Endothelial cell of umbilical vein (primary cell): ENCODE data around the gene ARHGEF26. TPM values are rescaled to one million over a fixed set of nuclear protein-coding genes. Genes with fewer than 3 reads are reported as not detected.

Experiments used
- BruUV-seq: library from RNA; stranded (reverse); fragments of 400-500 nt; replicated peaks from 2 replicates; lab custom pipeline; 2021; lab: Mats Ljungman, UMichigan
- CTCF ChIA-PET: fragments of 300-600, 350-600 bp; sonication (Branson Sonifier 250); formaldehyde crosslinking; loops from one replicate; lab custom pipeline; 2021; ENCODE audit warnings: antibody characterized with exemption, inconsistent platforms; lab: Charles Lee
- POLR2A ChIA-PET: fragments of 300-600, 350-600 bp; sonication (Branson Sonifier 250); formaldehyde crosslinking; loops from one replicate; lab custom pipeline; 2021; ENCODE audit warnings: antibody characterized with exemption, inconsistent platforms; lab: Charles Lee
- DNase-seq: peaks from one replicate; pipeline ENCODE4 v3.0.0-alpha.2; 2011; ENCODE audit warnings: low read depth, low spot score
- FAIRE-seq: peaks from 2 replicates; lab custom pipeline; 2011; peaks lifted over from hg19 to GRCh38; lab: Jason Lieb, UNC
- H2AFZ ChIP-seq: 2 replicates; pipeline ENCODE4 v1.6.0; 2012; ENCODE audit warnings: low read depth, low read length, control low read depth, inconsistent platforms
- H3K27ac ChIP-seq: 2 replicates; pipeline ENCODE4 v1.5.1; 2011; ENCODE audit warnings: low read depth, mild to moderate bottlenecking, control low read depth, low read length, moderate library complexity; ENCODE audit not compliant: insufficient read depth
- H3K27me3 ChIP-seq, 2 experiments: 2 replicates each; pipeline versions ENCODE4 v1.6.0 to v1.6.1; 2011; ENCODE audit warnings: low read length in 2 of 2, mixed read lengths in 1 of 2; ENCODE audit not compliant: control insufficient read depth in 2 of 2, insufficient read depth in 2 of 2
- H3K36me3 ChIP-seq, 2 experiments: 2 replicates in 1 of 2; 3 replicates in 1 of 2; pipeline ENCODE4 v1.5.1; 2011; ENCODE audit warnings: low read length in 2 of 2, mild to moderate bottlenecking in 1 of 2, moderate library complexity in 1 of 2; ENCODE audit not compliant: control insufficient read depth in 2 of 2, insufficient read depth in 2 of 2; ENCODE audit errors: extremely low read depth in 1 of 2
- H3K4me1 ChIP-seq: 3 replicates; pipeline ENCODE4 v1.5.1; 2011; ENCODE audit warnings: mild to moderate bottlenecking, low read length; ENCODE audit not compliant: control insufficient read depth, insufficient read depth; ENCODE audit errors: extremely low read depth
- H3K4me2 ChIP-seq: 2 replicates; pipeline ENCODE4 v1.6.1; 2011; ENCODE audit warnings: low read length, control low read depth, mixed read lengths; ENCODE audit not compliant: insufficient read depth
- H3K4me3 ChIP-seq, 3 experiments: fragments of 200-600 bp in 1 of 3; sonication (generic), shearing (Covaris generic) in 1 of 3; replicated peaks in 1 of 3; 2 replicates each; pipeline ENCODE4 v1.5.1; 2011 to 2016; ENCODE audit warnings: control low read depth in 3 of 3, low read length in 3 of 3, mild to moderate bottlenecking in 2 of 3, inconsistent platforms in 1 of 3, low read depth in 1 of 3, moderate library complexity in 1 of 3; ENCODE audit not compliant: insufficient read depth in 1 of 3
- H3K79me2 ChIP-seq: 2 replicates; pipeline ENCODE4 v1.6.0; 2012; ENCODE audit warnings: low read length, inconsistent platforms; ENCODE audit not compliant: control insufficient read depth, insufficient read depth
- H3K9ac ChIP-seq: replicated peaks from 2 replicates; pipeline ENCODE3; 2011; ENCODE audit warnings: low read length, control low read depth; ENCODE audit not compliant: insufficient read depth; ENCODE audit errors: extremely low read depth
- H3K9me1 ChIP-seq: replicated peaks from 3 replicates; pipeline ENCODE4 v1.6.0; 2011; ENCODE audit warnings: mild to moderate bottlenecking, low read length; ENCODE audit not compliant: control insufficient read depth, insufficient read depth; ENCODE audit errors: extremely low read depth
- H3K9me3 ChIP-seq: replicated peaks from 2 replicates; pipeline ENCODE4 v1.5.1; 2012; ENCODE audit warnings: low read length, inconsistent platforms; ENCODE audit not compliant: control insufficient read depth, insufficient read depth
- H4K20me1 ChIP-seq: replicated peaks from 2 replicates; pipeline ENCODE3; 2011; ENCODE audit warnings: mild to moderate bottlenecking, low read length; ENCODE audit not compliant: control insufficient read depth, insufficient read depth; ENCODE audit errors: extremely low read depth
- EZH2 ChIP-seq: IDR thresholded peaks from 2 replicates; pipeline ENCODE4 v1.6.1; 2012; ENCODE audit warnings: borderline replicate concordance, low read depth, mild to moderate bottlenecking, moderate library complexity, low read length, inconsistent platforms; ENCODE audit not compliant: severe bottlenecking
- FOS ChIP-seq: IDR thresholded peaks from 2 replicates; pipeline ENCODE4 v1.6.1; 2011; ENCODE audit warnings: mild to moderate bottlenecking, low read length, moderate library complexity, borderline replicate concordance; ENCODE audit not compliant: insufficient read depth
- GATA2 ChIP-seq: IDR thresholded peaks from 2 replicates; pipeline ENCODE4 v1.7.0; 2011; ENCODE audit warnings: low read depth, mild to moderate bottlenecking, moderate library complexity, mixed read lengths, low read length; ENCODE audit not compliant: insufficient read length, insufficient read depth
- JUN ChIP-seq: IDR thresholded peaks from 2 replicates; pipeline ENCODE4 v1.6.1; 2011; ENCODE audit warnings: borderline replicate concordance, low read depth; ENCODE audit not compliant: insufficient read length, insufficient read depth
- MAX ChIP-seq: IDR thresholded peaks from 2 replicates; pipeline ENCODE4 v1.6.1; 2011; ENCODE audit not compliant: insufficient read depth, insufficient read length
- MYC ChIP-seq: IDR thresholded peaks from one replicate; pipeline ENCODE4 v1.6.1; 2011; ENCODE audit warnings: mild to moderate bottlenecking, low read depth, low read length
- POLR2A ChIP-seq: IDR thresholded peaks from 2 replicates; pipeline ENCODE4 v1.6.1; 2012; ENCODE audit warnings: low read depth, mild to moderate bottlenecking, control low read depth, low read length
- POLR2AphosphoS5 ChIP-seq: IDR thresholded peaks from 2 replicates; pipeline ENCODE4 v1.6.1; 2012; ENCODE audit warnings: low read depth, mild to moderate bottlenecking, control low read depth, low read length, moderate library complexity; ENCODE audit not compliant: insufficient read depth
- dilution Hi-C: fragments of 300-500 bp; cut with MboI; formaldehyde crosslinking; loops from one replicate; pipeline ENCODE4 v1.15.0; 2019; ENCODE audit warnings: low sequenced_read_pairs; ENCODE audit not compliant: extremely low pct_ligation_motif_present
- intact Hi-C: fragments of 100-400 bp; cut with micrococcal nuclease; formaldehyde crosslinking; loops from one replicate; pipeline ENCODE4 v1.10.0; 2022
- polyA plus RNA-seq, 4 experiments: library from polyadenylated mRNA; depleted of rRNA in 3 of 4; stranded (reverse) in 3 of 4; unstranded in 1 of 4; fragments of >200 nt; gene quantifications; 2 replicates each; pipeline versions ENCODE4 v1.2.1 to v1.2.3, GENCODE V29; 2011 to 2012; ENCODE audit warnings: missing spikeins in 1 of 4
- total RNA-seq: library from RNA; stranded (reverse); gene quantifications from 2 replicates; pipeline ENCODE4 v1.2.3, GENCODE V29; 2021
- TF ChIP-seq, protein P1 (sequence below), 2 donors: IDR thresholded peaks; 1 replicate in 1 of 2; 2 replicates in 1 of 2; pipeline ENCODE4 v1.5.1; 2011; ENCODE audit warnings: low read length in 2 of 2, mild to moderate bottlenecking in 2 of 2, moderate library complexity in 2 of 2, control low read depth in 1 of 2, inconsistent platforms in 1 of 2, low read depth in 1 of 2; ENCODE audit not compliant: insufficient read depth in 1 of 2; ENCODE audit errors: extremely low read depth in 1 of 2

The ARHGEF26 gene
- total and polyA plus RNA-seq, 2 donors (not counting 3 experiments of a cell fraction or from before 2014, with no cell fraction given) = 0.57 to 2.9 TPM

GRCh38 chr3:154123906-154124305 is 2.7 kb downstream of the ARHGEF26 start:
- Histone ChIP-seq H3K4me3 (no peak overlapping the region), H3K9ac (no peak overlapping the region), H2AFZ (no peak overlapping the region), H3K4me1 (peaks cover 3% of the 10 kb centered on the region), H3K27ac (no peak overlapping the region), H3K36me3 (no peaks in the 10 kb centered on the region), H3K9me1 (no peaks in the 10 kb centered on the region), H4K20me1 (no peaks in the 10 kb centered on the region), H3K27me3 (no peaks in the 10 kb centered on the region), H3K79me2 (no peaks in the 10 kb centered on the region), H3K9me3 (no peaks in the 10 kb centered on the region), H3K4me2 (no peak overlapping the region)
- DNase-seq (no peak), FAIRE-seq (peak; percentile 28)
- ChIA-PET CTCF (interaction anchor here (1.4 to 2.0 kb wide), 3 partner anchors 13 to 129 kb away, joined by 3 to 7 read pairs (median 6); no protein-coding TSS in a partner anchor), POLR2A (no interaction called here)
- dilution Hi-C loops = no loop called here
- intact Hi-C loops = loop anchor here (10.0 kb wide), 2 partner anchors 131 to 201 kb away; partner anchors contain the start of gene DHX36
- BruUV-seq = no TSS peak
- TF ChIP-seq MAX = no peak
- no peak for TF ChIP-seq FOS
- TF ChIP-seq MYC = no peak
- TF ChIP-seq GATA2 = no peak
- TF ChIP-seq POLR2A = no peak
- no peak for TF ChIP-seq EZH2
- TF ChIP-seq JUN = no peak
- no peak for TF ChIP-seq POLR2AphosphoS5
- TF ChIP-seq, protein P1, sequence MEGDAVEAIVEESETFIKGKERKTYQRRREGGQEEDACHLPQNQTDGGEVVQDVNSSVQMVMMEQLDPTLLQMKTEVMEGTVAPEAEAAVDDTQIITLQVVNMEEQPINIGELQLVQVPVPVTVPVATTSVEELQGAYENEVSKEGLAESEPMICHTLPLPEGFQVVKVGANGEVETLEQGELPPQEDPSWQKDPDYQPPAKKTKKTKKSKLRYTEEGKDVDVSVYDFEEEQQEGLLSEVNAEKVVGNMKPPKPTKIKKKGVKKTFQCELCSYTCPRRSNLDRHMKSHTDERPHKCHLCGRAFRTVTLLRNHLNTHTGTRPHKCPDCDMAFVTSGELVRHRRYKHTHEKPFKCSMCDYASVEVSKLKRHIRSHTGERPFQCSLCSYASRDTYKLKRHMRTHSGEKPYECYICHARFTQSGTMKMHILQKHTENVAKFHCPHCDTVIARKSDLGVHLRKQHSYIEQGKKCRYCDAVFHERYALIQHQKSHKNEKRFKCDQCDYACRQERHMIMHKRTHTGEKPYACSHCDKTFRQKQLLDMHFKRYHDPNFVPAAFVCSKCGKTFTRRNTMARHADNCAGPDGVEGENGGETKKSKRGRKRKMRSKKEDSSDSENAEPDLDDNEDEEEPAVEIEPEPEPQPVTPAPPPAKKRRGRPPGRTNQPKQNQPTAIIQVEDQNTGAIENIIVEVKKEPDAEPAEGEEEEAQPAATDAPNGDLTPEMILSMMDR (IDR thresholded peaks at IDR 0.05; ENCODE audit: extremely low read depth in 1 of 2, insufficient read depth in 1 of 2, low read depth in 1 of 2, low read length in 2 of 2) = no peak
